K562 (cell line): Measurements from ENCODE around the gene ZFYVE28. TPM values are rescaled to one million over a fixed set of nuclear protein-coding genes. Genes with fewer than 3 reads are reported as not detected.

ENCODE experiments used
- ATAC-seq: fragments of 200-7000 bp; cut with Tn5 transposase; 3 replicates; pipeline ENCODE4 v1.9.1; 2020; ENCODE audit warnings: moderate library complexity
- BruUV-seq: library from RNA; stranded (reverse); fragments of 400-500 nt; replicated peaks from 2 replicates; lab custom pipeline; 2021; lab: Mats Ljungman, UMichigan
- CTCF ChIA-PET: fragments of 300-600 bp; formaldehyde crosslinking; extraction: SDS; loops from one replicate; lab custom pipeline; 2021; ENCODE audit warnings: low intra/inter-chr PET ratio; lab: Yijun Ruan, JAX
- POLR2A ChIA-PET: fragments of 300-600, 350-650 bp; sonication (Branson Sonifier 250); formaldehyde crosslinking; extraction: SDS; loops from one replicate; lab custom pipeline; 2021; ENCODE audit warnings: antibody characterized with exemption, inconsistent platforms; lab: Yijun Ruan, JAX
- DNase-seq, 4 experiments: peaks; one replicate each; pipeline versions ENCODE4 v3.0.0 to v3.0.0-alpha.2; 2011 to 2018; ENCODE audit warnings: low spot score in 3 of 4, mixed read lengths in 3 of 4; ENCODE audit errors: extremely low read depth in 1 of 4
- FAIRE-seq: peaks from 2 replicates; lab custom pipeline; 2011; peaks lifted over from hg19 to GRCh38; lab: Jason Lieb, UNC
- H2AFZ ChIP-seq: 2 replicates; pipeline ENCODE4 v1.6.0; 2011; ENCODE audit warnings: low read depth, low read length, control low read depth, inconsistent platforms
- H3K27ac ChIP-seq: fragments of 200-600 bp; 3 replicates; pipeline ENCODE4 v1.8.0; 2011; ENCODE audit warnings: low read depth, mild to moderate bottlenecking, control low read depth, inconsistent platforms, low read length, moderate library complexity, mixed read lengths; ENCODE audit errors: extremely low read depth
- H3K27me3 ChIP-seq, 2 experiments: fragments of 300-600 bp in 1 of 2; 2 replicates in 1 of 2; 3 replicates in 1 of 2; pipeline versions ENCODE4 v1.6.0 to v1.8.0; 2011; ENCODE audit warnings: inconsistent platforms in 2 of 2, low read length in 2 of 2, mild to moderate bottlenecking in 1 of 2, mixed read lengths in 1 of 2, moderate library complexity in 1 of 2; ENCODE audit not compliant: control insufficient read depth in 2 of 2, insufficient read depth in 2 of 2
- H3K36me3 ChIP-seq: fragments of 300-600 bp; 3 replicates; pipeline ENCODE4 v1.8.0; 2011; ENCODE audit warnings: mild to moderate bottlenecking, low read length, inconsistent platforms; ENCODE audit not compliant: control insufficient read depth, insufficient read depth
- H3K4me1 ChIP-seq, 2 experiments: fragments of 200-600 bp in 1 of 2; replicated peaks in 1 of 2; 2 replicates in 1 of 2; 3 replicates in 1 of 2; pipeline versions ENCODE4 v1.5.1 to v1.8.0; 2011; ENCODE audit warnings: inconsistent platforms in 2 of 2, low read length in 2 of 2, mild to moderate bottlenecking in 1 of 2, mixed read lengths in 1 of 2, moderate library complexity in 1 of 2; ENCODE audit not compliant: control insufficient read depth in 2 of 2, insufficient read depth in 2 of 2
- H3K4me2 ChIP-seq: 2 replicates; pipeline ENCODE4 v1.6.1; 2011; ENCODE audit warnings: low read length, control low read depth, inconsistent platforms, mixed read lengths; ENCODE audit not compliant: insufficient read depth
- H3K4me3 ChIP-seq: fragments of 200-600 bp; sonication (generic), shearing (Covaris generic); 2 replicates; pipeline ENCODE4 v1.5.1; 2016; ENCODE audit warnings: control low read depth, inconsistent platforms
- H3K79me2 ChIP-seq: fragments of 200-600 bp; 3 replicates; pipeline ENCODE4 v1.8.0; 2011; ENCODE audit warnings: low read length, inconsistent platforms; ENCODE audit not compliant: control insufficient read depth, insufficient read depth
- H3K9ac ChIP-seq, 2 experiments: 2 replicates each; pipeline versions ENCODE4 v1.6.0 to v1.6.1; 2011; ENCODE audit warnings: low read depth in 2 of 2, low read length in 2 of 2, control low read depth in 1 of 2, inconsistent platforms in 1 of 2, mild to moderate bottlenecking in 1 of 2, mixed read lengths in 1 of 2; ENCODE audit not compliant: insufficient read depth in 1 of 2
- H3K9me1 ChIP-seq: one replicate; pipeline ENCODE4 v1.6.0; 2011; ENCODE audit warnings: inconsistent platforms, mild to moderate bottlenecking, low read length, moderate library complexity; ENCODE audit not compliant: control insufficient read depth, insufficient read depth
- H3K9me3 ChIP-seq: replicated peaks from 2 replicates; pipeline ENCODE4 v1.5.1; 2011; ENCODE audit warnings: low read depth, low read length, inconsistent platforms; ENCODE audit not compliant: control insufficient read depth, insufficient read depth
- H4K20me1 ChIP-seq: replicated peaks from 2 replicates; pipeline ENCODE4 v1.6.1; 2011; ENCODE audit warnings: low read length, inconsistent platforms, mixed read lengths; ENCODE audit not compliant: control insufficient read depth, insufficient read depth
- BCOR ChIP-seq: fragments of 450-650 bp; IDR thresholded peaks from 2 replicates; pipeline ENCODE4 v1.6.1; 2016
- GTF3C2 ChIP-seq: IDR thresholded peaks from 3 replicates; pipeline ENCODE4 v1.6.1; 2011; ENCODE audit warnings: borderline replicate concordance, mild to moderate bottlenecking, moderate library complexity; ENCODE audit not compliant: insufficient read length; ENCODE audit errors: extremely low read depth
- PTBP1 ChIP-seq: fragments of 200-400 bp; formaldehyde crosslinking; IDR thresholded peaks from 2 replicates; pipeline ENCODE4 v1.6.1; 2017; ENCODE audit warnings: low read depth, low read length
- RBM25 ChIP-seq: fragments of 200-400 bp; formaldehyde crosslinking; IDR thresholded peaks from 2 replicates; pipeline ENCODE4 v1.6.1; 2018; ENCODE audit warnings: low read length, low read depth, moderate library complexity; ENCODE audit not compliant: severe bottlenecking
- RBM39 ChIP-seq: fragments of 200-400 bp; formaldehyde crosslinking; optimal IDR thresholded peaks from 2 replicates; pipeline ENCODE3; 2018; ENCODE audit warnings: low read depth, low read length
- TAF7 ChIP-seq: fragments of 450-650 bp; IDR thresholded peaks from 2 replicates; pipeline ENCODE4 v1.6.1; 2016; ENCODE audit warnings: missing genetic modification characterization, missing compliant biosample characterization
- ZFP36 ChIP-seq: fragments of 150-350 bp; IDR thresholded peaks from 2 replicates; pipeline ENCODE4 v1.6.1; 2018; ENCODE audit warnings: low read length, low read depth; ENCODE audit not compliant: partially characterized antibody
- ZNF436 ChIP-seq: fragments of 250-450, 450-650 bp; sonication (Bioruptor Pico); formaldehyde crosslinking; IDR thresholded peaks from 2 replicates; pipeline ENCODE4 v1.7.0; 2020; ENCODE audit warnings: mild to moderate bottlenecking
- ZNF740 ChIP-seq, 3 experiments: fragments of 200-800 bp in 1 of 3; sonication (Bioruptor generic) in 1 of 3; sonication (generic) in 1 of 3; formaldehyde crosslinking in 1 of 3; IDR thresholded peaks; 2 replicates each; pipeline versions ENCODE4 v1.6.1 to v1.8.0; 2016 to 2022; ENCODE audit warnings: mild to moderate bottlenecking in 2 of 3, missing compliant biosample characterization in 2 of 3, missing genetic modification characterization in 2 of 3, missing genetic modification reagents in 1 of 3
- WGBS: fragments of 100-300 bp; shearing (Covaris generic); methylation state at CpG from one replicate; pipeline ENCODE4 v1.1.6; 2016; ENCODE audit warnings: low coverage, mixed read lengths; ENCODE audit not compliant: insufficient coverage; ENCODE audit errors: missing lambda C conversion rate; 5-methylcytosine and 5-hydroxymethylcytosine counted together
- in situ Hi-C: fragments of 300-500 bp; cut with MboI; formaldehyde crosslinking; loops from 4 replicates; pipeline ENCODE4 v1.15.0; 2018; ENCODE audit warnings: inconsistent platforms, mixed read lengths
- intact Hi-C: fragments of 100-400 bp; cut with micrococcal nuclease; formaldehyde crosslinking; loops from 2 replicates; pipeline ENCODE4 v1.14.2; 2022
- polyA plus RNA-seq, 8 experiments: library from polyadenylated mRNA; depleted of rRNA in 4 of 8; stranded (reverse) in 5 of 8; unstranded in 3 of 8; fragments of >200 nt; fragmentation: Nextera tagmentation in 2 of 8; fragmentation: Illumina TruSeq in 1 of 8; extraction: Ambion mirVana in 2 of 8; extraction: Trizol in 1 of 8; gene quantifications; 2 replicates each; pipeline versions ENCODE4 v1.2.1 to v1.2.3, GENCODE V29; 2011 to 2014; ENCODE audit warnings: inconsistent platforms in 1 of 8, missing spikeins in 1 of 8
- total RNA-seq, 7 experiments: library from RNA; depleted of rRNA in 6 of 7; stranded (reverse); fragments of >200 nt in 6 of 7; fragmentation: Illumina TruSeq in 2 of 7; extraction: Trizol in 2 of 7; gene quantifications; 2 replicates each; pipeline versions ENCODE4 v1.2.1 to v1.2.3, GENCODE V29; 2011 to 2021; ENCODE audit warnings: low replicate concordance in 1 of 7

The ZFYVE28 gene
- total and polyA plus RNA-seq, 9 of the 15 experiments (the other 6 are each of a cell fraction or from before 2014, with no cell fraction given) = 1.3 to 24.8 (median 8.9) TPM

- no peak overlapping the region for H3K4me2 ChIP-seq
- FAIRE-seq = no peak
- ChIA-PET CTCF (no interaction called here), POLR2A (interaction anchor here (0.7 kb wide), 1 partner anchor 448 kb away, joined by 4 read pairs; no protein-coding TSS in a partner anchor)
- in situ Hi-C loops = no loop called here
- H3K4me1 ChIP-seq = peaks cover 0 to 49% of the 10 kb centered on the region in 2 experiments; a peak in 2 of 5 replicates
- no peak overlapping the region for H2AFZ ChIP-seq
- H3K36me3 ChIP-seq = no peaks in the 10 kb centered on the region
- no peaks in the 10 kb centered on the region for H3K9me3 ChIP-seq
- TF ChIP-seq ZNF740 (CRISPR knock-in tag; IDR thresholded peaks at IDR 0.05) (peak; percentile 25; the same call in 1 of the 2 replicates), ZNF740 (tag; IDR thresholded peaks at IDR 0.05) (no peak), GTF3C2 (peak; percentile 18), RBM39 (no peak), ZNF436 (CRISPR knock-in tag) (peak; percentile 76), BCOR (peak; percentile 49; the same call in 1 of the 2 replicates), PTBP1 (0 out of 2 replicates have a peak, but pooled peaks have one; percentile 53), RBM25 (peak; percentile 59), ZFP36 (peak; percentile 98), TAF7 (tag) (no peak)
- TF ChIP-seq, all 486 proteins: peak for 7
- H4K20me1 ChIP-seq = no peaks in the 10 kb centered on the region
- no peak overlapping the region for H3K4me3 ChIP-seq
- no peaks in the 10 kb centered on the region for H3K27me3 ChIP-seq
- no peak overlapping the region for H3K9ac ChIP-seq
- DNase-seq (no peak), ATAC-seq (no peak)
- H3K27ac ChIP-seq = no peak overlapping the region
- intact Hi-C loops = no loop called here
- no peaks in the 10 kb centered on the region for H3K79me2 ChIP-seq
- 59% methylated on average over 10 of the region's 10 CpGs for WGBS
- BruUV-seq = no TSS peak
- peaks cover 2% of the 10 kb centered on the region for H3K9me1 ChIP-seq
These were observed 130.3 kb downstream of the ZFYVE28 start for GRCh38 chr4:2288051-2288541.
